IMR-90 (cell line): ENCODE results near the gene OPCML. TPM values are rescaled to one million over a fixed set of nuclear protein-coding genes. Genes with fewer than 3 reads are reported as not detected.

Experiments used
- ATAC-seq: fragments of 200-7000 bp; cut with Tn5 transposase; 2 replicates; pipeline ENCODE4 v1.9.1; 2020; ENCODE audit warnings: low read depth, mild to moderate bottlenecking, moderate library complexity
- BruUV-seq: library from RNA; stranded (reverse); fragments of 400-500 nt; replicated peaks from 2 replicates; lab custom pipeline; 2021; lab: Mats Ljungman, UMichigan
- CTCF ChIA-PET: fragments of 300-600 bp; formaldehyde crosslinking; extraction: SDS; loops from one replicate; lab custom pipeline; 2021; ENCODE audit warnings: antibody characterized with exemption; lab: Yijun Ruan, JAX
- POLR2A ChIA-PET: fragments of 300-600 bp; sonication (Branson Sonifier 250); formaldehyde crosslinking; loops from one replicate; lab custom pipeline; 2022; ENCODE audit warnings: antibody characterized with exemption; ENCODE audit not compliant: unreplicated experiment; lab: Charles Lee
- DNase-seq: peaks from one replicate; pipeline ENCODE4 v3.0.0; 2013
- H2AFZ ChIP-seq: replicated peaks from 2 replicates; pipeline ENCODE3; 2013; ENCODE audit warnings: low read length, mild to moderate bottlenecking; ENCODE audit not compliant: poor library complexity
- H2AK5ac ChIP-seq: 2 replicates; pipeline ENCODE4 v1.6.1; 2013; ENCODE audit warnings: low read depth, low read length, inconsistent platforms
- H2AK9ac ChIP-seq: replicated peaks from 2 replicates; pipeline ENCODE3; 2013; ENCODE audit warnings: mild to moderate bottlenecking, low read depth, low read length, moderate library complexity; ENCODE audit not compliant: poor library complexity
- H2BK120ac ChIP-seq: 2 replicates; pipeline ENCODE4 v1.6.1; 2013; ENCODE audit warnings: low read depth, low read length, inconsistent platforms
- H2BK15ac ChIP-seq: 3 replicates; pipeline ENCODE4 v1.6.1; 2013; ENCODE audit warnings: low read depth, low read length, inconsistent platforms
- H2BK20ac ChIP-seq: 2 replicates; pipeline ENCODE4 v1.6.1; 2013; ENCODE audit warnings: low read depth, mild to moderate bottlenecking, inconsistent platforms, low read length, moderate library complexity
- H2BK5ac ChIP-seq: 2 replicates; pipeline ENCODE4 v1.6.1; 2013; ENCODE audit warnings: mild to moderate bottlenecking, low read depth, low read length, inconsistent platforms; ENCODE audit not compliant: poor library complexity, severe bottlenecking
- H3K14ac ChIP-seq: replicated peaks from 2 replicates; pipeline ENCODE4 v1.6.1; 2013; ENCODE audit warnings: low read depth, low read length, inconsistent platforms
- H3K18ac ChIP-seq: 2 replicates; pipeline ENCODE4 v1.6.1; 2013; ENCODE audit warnings: low read depth, low read length, control low read depth
- H3K23ac ChIP-seq: 2 replicates; pipeline ENCODE4 v1.6.1; 2013; ENCODE audit warnings: low read depth, low read length, inconsistent platforms
- H3K27ac ChIP-seq: 2 replicates; pipeline ENCODE4 v1.5.1; 2013; ENCODE audit warnings: mild to moderate bottlenecking, control low read depth, low read length; ENCODE audit not compliant: insufficient read depth
- H3K27me3 ChIP-seq: 2 replicates; pipeline ENCODE4 v1.6.1; 2013; ENCODE audit warnings: low read length; ENCODE audit not compliant: control insufficient read depth, insufficient read depth
- H3K36me3 ChIP-seq: 2 replicates; pipeline ENCODE4 v1.6.1; 2013; ENCODE audit warnings: low read length, mixed read lengths; ENCODE audit not compliant: control insufficient read depth, insufficient read depth
- H3K4ac ChIP-seq: 2 replicates; pipeline ENCODE4 v1.6.1; 2013; ENCODE audit warnings: low read depth, low read length, inconsistent platforms
- H3K4me1 ChIP-seq: 2 replicates; pipeline ENCODE4 v1.6.1; 2013; ENCODE audit warnings: low read length, mixed read lengths; ENCODE audit not compliant: control insufficient read depth, insufficient read depth
- H3K4me2 ChIP-seq: 2 replicates; pipeline ENCODE4 v1.6.1; 2013; ENCODE audit warnings: low read depth, mild to moderate bottlenecking, control low read depth, low read length, moderate library complexity
- H3K4me3 ChIP-seq: 2 replicates; pipeline ENCODE4 v1.5.1; 2013; ENCODE audit warnings: low read depth, mild to moderate bottlenecking, control low read depth, low read length, moderate library complexity; ENCODE audit not compliant: insufficient read depth
- H3K56ac ChIP-seq: 2 replicates; pipeline ENCODE4 v1.6.1; 2013; ENCODE audit warnings: low read length, inconsistent platforms; ENCODE audit not compliant: insufficient read depth; ENCODE audit errors: extremely low read depth
- H3K79me1 ChIP-seq, 2 experiments: 2 replicates each; pipeline ENCODE4 v1.6.1; 2013; ENCODE audit warnings: low read length in 2 of 2, inconsistent platforms in 1 of 2, low read depth in 1 of 2
- H3K9ac ChIP-seq: 2 replicates; pipeline ENCODE4 v1.6.1; 2013; ENCODE audit warnings: low read depth, low read length, control low read depth
- H3K9me1 ChIP-seq: 2 replicates; pipeline ENCODE4 v1.6.1; 2013; ENCODE audit warnings: low read length, inconsistent platforms; ENCODE audit not compliant: insufficient read depth
- H3K9me3 ChIP-seq: 2 replicates; pipeline ENCODE4 v1.6.1; 2013; ENCODE audit warnings: low read length; ENCODE audit not compliant: control insufficient read depth, insufficient read depth
- H4K20me1 ChIP-seq: 2 replicates; pipeline ENCODE4 v1.6.1; 2013; ENCODE audit warnings: low read length, inconsistent platforms; ENCODE audit not compliant: insufficient read depth
- H4K5ac ChIP-seq: 2 replicates; pipeline ENCODE4 v1.6.1; 2013; ENCODE audit warnings: mild to moderate bottlenecking, low read depth, low read length, control low read depth
- H4K8ac ChIP-seq, 2 experiments: 2 replicates each; pipeline ENCODE4 v1.6.1; 2013; ENCODE audit warnings: low read depth in 2 of 2, low read length in 2 of 2, control low read depth in 1 of 2, inconsistent platforms in 1 of 2
- H4K91ac ChIP-seq: 2 replicates; pipeline ENCODE4 v1.6.1; 2013; ENCODE audit warnings: low read depth, low read length, inconsistent platforms; ENCODE audit not compliant: insufficient read depth
- BHLHE40 ChIP-seq: fragments of 150-350 bp; IDR thresholded peaks from 2 replicates; pipeline ENCODE4 v1.6.1; 2016; ENCODE audit warnings: mild to moderate bottlenecking, low read depth, low read length
- CEBPB ChIP-seq: IDR thresholded peaks from 2 replicates; pipeline ENCODE4 v1.6.1; 2012; ENCODE audit warnings: low read depth, low read length, improper control_type of control experiment
- CHD1 ChIP-seq: IDR thresholded peaks from 2 replicates; pipeline ENCODE4 v1.6.1; 2012; ENCODE audit warnings: low read depth, low read length, improper control_type of control experiment
- CTCF ChIP-seq: conservative IDR thresholded peaks from 2 replicates; pipeline ENCODE4 v1.5.1; 2012; ENCODE audit warnings: mild to moderate bottlenecking, low read depth, low read length, improper control_type of control experiment
- ELK1 ChIP-seq: fragments of 150-350 bp; IDR thresholded peaks from 2 replicates; pipeline ENCODE4 v1.6.1; 2016; ENCODE audit warnings: low read depth, mild to moderate bottlenecking, low read length, moderate library complexity, borderline replicate concordance
- FOS ChIP-seq: fragments of 150-350 bp; IDR thresholded peaks from 2 replicates; pipeline ENCODE4 v1.6.1; 2016; ENCODE audit warnings: low read depth, low read length
- MAFK ChIP-seq: IDR thresholded peaks from 2 replicates; pipeline ENCODE4 v1.6.1; 2012; ENCODE audit warnings: low read depth, low read length, improper control_type of control experiment
- MAZ ChIP-seq: IDR thresholded peaks from 2 replicates; pipeline ENCODE4 v1.6.1; 2012; ENCODE audit warnings: low read depth, mild to moderate bottlenecking, low read length, improper control_type of control experiment, moderate library complexity, borderline replicate concordance
- MXI1 ChIP-seq: IDR thresholded peaks from 2 replicates; pipeline ENCODE4 v1.6.1; 2012; ENCODE audit warnings: low read depth, mild to moderate bottlenecking, low read length, moderate library complexity, borderline replicate concordance
- NFE2L2 ChIP-seq: fragments of 150-350 bp; IDR thresholded peaks from 2 replicates; pipeline ENCODE4 v1.6.1; 2016; ENCODE audit warnings: low read depth, mild to moderate bottlenecking, low read length
- POLR2A ChIP-seq: IDR thresholded peaks from 2 replicates; pipeline ENCODE4 v1.6.1; 2012; ENCODE audit warnings: mild to moderate bottlenecking, low read depth, low read length
- RAD21 ChIP-seq: IDR thresholded peaks from 2 replicates; pipeline ENCODE4 v1.6.1; 2012; ENCODE audit warnings: low read length, improper control_type of control experiment
- RCOR1 ChIP-seq: IDR thresholded peaks from 2 replicates; pipeline ENCODE4 v1.6.1; 2012; ENCODE audit warnings: mild to moderate bottlenecking, low read length, improper control_type of control experiment; ENCODE audit not compliant: insufficient replicate concordance
- RFX5 ChIP-seq: IDR thresholded peaks from 2 replicates; pipeline ENCODE4 v1.8.0; 2012; ENCODE audit warnings: low read depth, mild to moderate bottlenecking, low read length, moderate library complexity
- SMC3 ChIP-seq: fragments of 150-350 bp; IDR thresholded peaks from 2 replicates; pipeline ENCODE4 v1.6.1; 2016; ENCODE audit warnings: low read depth, mild to moderate bottlenecking, antibody characterized with exemption, low read length, moderate library complexity
- USF2 ChIP-seq: fragments of 150-350 bp; IDR thresholded peaks from 2 replicates; pipeline ENCODE4 v1.6.1; 2017; ENCODE audit warnings: mild to moderate bottlenecking, antibody characterized with exemption, low read length, low read depth
- WGBS, 2 experiments: methylation state at CpG; one replicate each; pipeline versions ENCODE4 v1.1.5 to v1.1.7; 2013; ENCODE audit warnings: missing lambda C conversion rate in 2 of 2; ENCODE audit not compliant: insufficient read length in 1 of 2; ENCODE audit errors: extremely low coverage in 2 of 2; 5-methylcytosine and 5-hydroxymethylcytosine counted together
- dilution Hi-C: fragments of 300-500 bp; cut with HindIII; formaldehyde crosslinking; loops from one replicate; pipeline ENCODE4 v1.14.3; 2018; ENCODE audit warnings: low sequenced_read_pairs; ENCODE audit not compliant: unreplicated experiment
- in situ Hi-C: fragments of 300-500 bp; cut with MboI; formaldehyde crosslinking; loops from 3 replicates; pipeline ENCODE4 v1.14.3; 2019; ENCODE audit warnings: low sequenced_read_pairs, inconsistent platforms, mixed read lengths
- intact Hi-C: fragments of 100-400 bp; cut with micrococcal nuclease; formaldehyde crosslinking; loops from 2 replicates; pipeline ENCODE4 v1.10.0; 2022
- polyA plus RNA-seq, 3 experiments: library from polyadenylated mRNA; depleted of rRNA; stranded (reverse); fragments of >200 nt; gene quantifications; 2 replicates each; pipeline ENCODE4 v1.2.3, GENCODE V29; 2012; ENCODE audit warnings: low replicate concordance in 1 of 3
- total RNA-seq: library from RNA; depleted of rRNA; stranded (reverse); fragments of >200 nt; gene quantifications from 2 replicates; pipeline ENCODE4 v1.2.3, GENCODE V29; 2012

OPCML gene
- total and polyA plus RNA-seq, 2 of the 4 experiments (the other 2 are of a cell fraction): under 0.01 to 2.6 TPM

GRCh38 chr11:133238495-133238894 is 293.8 kb downstream of the OPCML start:
- Histone ChIP-seq H3K4me1 (no peaks in the 10 kb centered on the region), H3K4me2 (no peak overlapping the region), H3K9me3 (peaks cover 42% of the 10 kb centered on the region), H2AFZ (no peak overlapping the region), H3K36me3 (no peaks in the 10 kb centered on the region), H2AK5ac (no peak overlapping the region), H2BK20ac (no peak overlapping the region), H4K20me1 (no peaks in the 10 kb centered on the region), H4K8ac (no peak overlapping the region), H4K91ac (no peak overlapping the region), H2BK120ac (no peak overlapping the region), H2BK5ac (no peak overlapping the region), H3K23ac (no peak overlapping the region), H3K56ac (no peak overlapping the region), H2BK15ac (no peak overlapping the region), H3K79me1 (no peaks in the 10 kb centered on the region), H4K5ac (no peak overlapping the region), H3K4ac (no peak overlapping the region), H3K9me1 (no peaks in the 10 kb centered on the region), H3K18ac (no peak overlapping the region), H2AK9ac (no peak overlapping the region), H3K27me3 (no peaks in the 10 kb centered on the region), H3K9ac (no peak overlapping the region), H3K27ac (no peak overlapping the region), H3K4me3 (no peak overlapping the region), H3K14ac (no peak overlapping the region)
- POLR2A ChIA-PET: no interaction called here
- dilution Hi-C loops: no loop called here
- DNase-seq: no peak
- no CpG with 5 or more reads among the region's 10 CpGs for WGBS, 2 experiments
- TF ChIP-seq NFE2L2: no peak
- no peak for TF ChIP-seq MXI1
- no peak for TF ChIP-seq CEBPB
- no peak for TF ChIP-seq BHLHE40
- TF ChIP-seq MAFK: no peak
- TF ChIP-seq RCOR1: no peak
- TF ChIP-seq FOS: no peak
- TF ChIP-seq CHD1: no peak
- TF ChIP-seq POLR2A: no peak
- TF ChIP-seq USF2: no peak
- no peak for TF ChIP-seq CTCF
- TF ChIP-seq MAZ: no peak
- no peak for TF ChIP-seq RFX5
- TF ChIP-seq SMC3: no peak
- no peak for TF ChIP-seq ELK1
- no peak for TF ChIP-seq RAD21
- BruUV-seq: no TSS peak
- intact Hi-C loops: no loop called here
- CTCF ChIA-PET: no interaction called here
- no peak for ATAC-seq
- in situ Hi-C loops: no loop called here
